Ascending aorta (tissue), 2 donors: ENCODE measurements around the gene PIK3CA. TPM values are rescaled to one million over a fixed set of nuclear protein-coding genes. Genes with fewer than 3 reads are reported as not detected.

Experiments used
- DNase-seq, 2 donors: peaks; one replicate each; pipeline ENCODE4 v3.0.0-alpha.2; 2019; ENCODE audit warnings: low spot score in 2 of 2
- H3K27ac ChIP-seq, 2 donors: fragments of 200-600 bp; sonication (generic); one replicate each; pipeline ENCODE4 v1.5.1; 2016 to 2017; ENCODE audit warnings: mild to moderate bottlenecking in 1 of 2
- H3K27me3 ChIP-seq: fragments of 200-600 bp; sonication (generic); one replicate; pipeline ENCODE4 v1.5.1; 2017
- H3K36me3 ChIP-seq, 2 donors: fragments of 200-600 bp; sonication (generic); one replicate each; pipeline ENCODE4 v1.5.1; 2016
- H3K4me1 ChIP-seq, 2 donors: fragments of 200-600 bp; sonication (generic); one replicate each; pipeline ENCODE4 v1.5.1; 2016 to 2017; ENCODE audit warnings: mild to moderate bottlenecking in 1 of 2
- H3K4me3 ChIP-seq, 2 donors: fragments of 200-600 bp; sonication (generic); one replicate each; pipeline ENCODE4 v1.5.1; 2016 to 2017; ENCODE audit warnings: mild to moderate bottlenecking in 1 of 2
- H3K9me3 ChIP-seq, 2 donors: fragments of 200-600 bp; sonication (generic); one replicate each; pipeline ENCODE4 v1.5.1; 2016
- intact Hi-C: fragments of 100-400 bp; cut with DNase I; formaldehyde crosslinking; loops from one replicate; pipeline ENCODE4 v1.15.1; 2023
- total RNA-seq: library from RNA; depleted of rRNA; stranded (reverse); fragments of >200 nt; gene quantifications from one replicate; pipeline ENCODE4 v1.1.0, GENCODE V29; 2016
- TF ChIP-seq, protein P1 (sequence below), 3 experiments: fragments of 200-600 bp in 2 of 3; fragments of 450-650 bp in 1 of 3; sonication (generic) in 2 of 3; IDR thresholded peaks; one replicate each; pipeline ENCODE4 v1.5.1; 2016 to 2019; ENCODE audit warnings: antibody characterized with exemption in 3 of 3, mild to moderate bottlenecking in 1 of 3, moderate library complexity in 1 of 3

The PIK3CA gene
- total RNA-seq, result 12.7 TPM

DNA sequence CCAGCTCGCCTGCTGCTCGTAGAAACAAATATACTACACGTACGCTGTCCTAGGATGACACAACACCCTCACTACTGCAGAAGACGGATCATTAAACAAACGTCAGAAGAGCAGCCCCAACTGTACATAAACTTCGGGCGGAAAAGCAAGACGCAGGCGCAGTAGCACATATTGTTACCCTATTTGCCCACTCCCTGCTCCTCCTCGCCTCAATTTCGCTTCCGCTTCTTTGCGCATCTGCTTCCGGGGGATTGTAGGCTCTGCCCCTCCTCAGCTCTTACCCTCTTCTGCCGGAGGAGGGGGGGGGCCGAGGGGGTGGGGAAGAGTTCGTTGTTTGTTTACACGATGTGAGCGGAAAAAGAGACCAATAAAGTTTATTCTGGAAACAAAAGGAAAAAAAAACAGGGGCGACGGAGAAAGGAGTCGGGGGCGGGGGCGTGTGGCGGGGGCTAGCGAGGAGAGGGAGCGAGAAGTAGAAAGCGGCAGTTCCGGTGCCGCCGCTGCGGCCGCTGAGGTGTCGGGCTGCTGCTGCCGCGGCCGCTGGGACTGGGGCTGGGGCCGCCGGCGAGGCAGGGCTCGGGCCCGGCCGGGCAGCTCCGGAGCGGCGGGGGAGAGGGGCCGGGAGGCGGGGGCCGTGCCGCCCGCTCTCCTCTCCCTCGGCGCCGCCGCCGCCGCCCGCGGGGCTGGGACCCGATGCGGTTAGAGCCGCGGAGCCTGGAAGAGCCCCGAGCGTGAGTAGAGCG is at the start of gene PIK3CA:
Gene PIK3CA (plus strand): TSS at position 485 of the 743 bp plus-strand sequence. CDS start 50,469 bp downstream, outside the sequence.
- Histone ChIP-seq H3K4me1 (peaks cover 0 to 14% of the 10 kb centered on the region in 2 donors), H3K9me3 (no peaks in the 10 kb centered on the region), H3K36me3 (no peaks in the 10 kb centered on the region), H3K27ac (peak within 1 kb of the TSS; percentile 93 to 99), H3K27me3 (no peaks in the 10 kb centered on the region), H3K4me3 (peak within 1 kb of the TSS; percentile 95 to 97)
- TF ChIP-seq, protein P1, sequence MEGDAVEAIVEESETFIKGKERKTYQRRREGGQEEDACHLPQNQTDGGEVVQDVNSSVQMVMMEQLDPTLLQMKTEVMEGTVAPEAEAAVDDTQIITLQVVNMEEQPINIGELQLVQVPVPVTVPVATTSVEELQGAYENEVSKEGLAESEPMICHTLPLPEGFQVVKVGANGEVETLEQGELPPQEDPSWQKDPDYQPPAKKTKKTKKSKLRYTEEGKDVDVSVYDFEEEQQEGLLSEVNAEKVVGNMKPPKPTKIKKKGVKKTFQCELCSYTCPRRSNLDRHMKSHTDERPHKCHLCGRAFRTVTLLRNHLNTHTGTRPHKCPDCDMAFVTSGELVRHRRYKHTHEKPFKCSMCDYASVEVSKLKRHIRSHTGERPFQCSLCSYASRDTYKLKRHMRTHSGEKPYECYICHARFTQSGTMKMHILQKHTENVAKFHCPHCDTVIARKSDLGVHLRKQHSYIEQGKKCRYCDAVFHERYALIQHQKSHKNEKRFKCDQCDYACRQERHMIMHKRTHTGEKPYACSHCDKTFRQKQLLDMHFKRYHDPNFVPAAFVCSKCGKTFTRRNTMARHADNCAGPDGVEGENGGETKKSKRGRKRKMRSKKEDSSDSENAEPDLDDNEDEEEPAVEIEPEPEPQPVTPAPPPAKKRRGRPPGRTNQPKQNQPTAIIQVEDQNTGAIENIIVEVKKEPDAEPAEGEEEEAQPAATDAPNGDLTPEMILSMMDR (IDR thresholded peaks at IDR 0.05), result no peak
- DNase-seq, result peak; percentile 90 to 98
- intact Hi-C loops, result loop anchor here (1.0 to 10.0 kb wide), 8 partner anchors 33 to 456 kb away; partner anchors contain the start of genes GNB4, MRPL47, NDUFB5 and ZMAT3

- Histone ChIP-seq H3K9me3 (no peaks in the 10 kb centered on the region), H3K27me3 (no peaks in the 10 kb centered on the region), H3K27ac (no peak overlapping the region), H3K36me3 (no peaks in the 10 kb centered on the region), H3K4me1 (no peaks in the 10 kb centered on the region), H3K4me3 (peak overlapping the region in 1 of 2 donors; percentile 6)
- TF ChIP-seq, protein P1 (IDR thresholded peaks at IDR 0.05), result no peak
- no peak for DNase-seq
- intact Hi-C loops, result no loop called here
Measured at GRCh38 chr3:179098388-179099077, 49.6 kb upstream of the PIK3CA start.

DNA sequence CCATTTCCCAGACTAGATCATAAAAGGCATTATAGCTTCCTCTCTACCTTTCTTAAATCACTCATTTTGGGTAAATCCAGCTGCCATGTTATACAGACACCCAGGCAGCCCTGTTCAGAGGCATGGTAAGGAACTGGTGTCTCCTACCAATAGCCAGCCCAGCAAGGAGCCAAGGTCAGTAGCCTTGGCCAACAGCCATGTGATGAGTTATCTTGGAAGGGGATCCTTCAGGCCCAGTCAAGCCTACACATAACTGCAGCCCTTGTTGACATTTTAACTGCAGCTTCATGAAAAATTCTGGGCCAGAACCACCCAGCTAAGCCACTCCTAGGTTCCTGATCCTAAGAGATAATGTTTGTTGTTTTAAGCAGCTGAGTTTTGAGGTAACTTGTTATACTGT is 47.5 kb upstream of the PIK3CA start:
- intact Hi-C loops, result no loop called here
- Histone ChIP-seq H3K27ac (no peak overlapping the region), H3K4me3 (no peak overlapping the region), H3K4me1 (no peaks in the 10 kb centered on the region), H3K36me3 (no peaks in the 10 kb centered on the region), H3K9me3 (no peaks in the 10 kb centered on the region), H3K27me3 (no peaks in the 10 kb centered on the region)
- no peak for DNase-seq
- TF ChIP-seq, protein P1 (IDR thresholded peaks at IDR 0.05), result no peak

DNA sequence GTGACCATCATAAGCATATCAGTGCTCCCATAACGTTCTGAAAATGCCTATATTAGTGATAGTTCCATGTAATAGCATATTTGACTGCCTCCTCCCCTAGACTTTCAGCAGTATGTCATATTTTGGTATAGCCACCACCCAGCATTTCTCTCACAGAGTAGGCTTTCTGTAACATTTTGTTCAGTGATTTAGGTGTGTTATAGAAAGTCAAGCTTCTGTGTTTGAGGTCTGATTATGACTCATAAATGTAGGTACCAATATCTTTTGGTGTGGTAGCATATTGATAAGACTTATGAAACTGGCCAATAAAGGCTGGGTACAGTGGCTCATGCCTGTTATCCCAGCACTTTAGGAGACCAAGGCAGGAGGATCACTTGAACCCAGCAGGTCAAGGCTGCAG is 42.3 kb upstream of the PIK3CA start:
- TF ChIP-seq, protein P1 (IDR thresholded peaks at IDR 0.05), result no peak
- H3K9me3 ChIP-seq, result no peaks in the 10 kb centered on the region
- no peak overlapping the region for H3K27ac ChIP-seq
- H3K4me1 ChIP-seq, result no peaks in the 10 kb centered on the region
- H3K4me3 ChIP-seq, result no peak overlapping the region
- H3K27me3 ChIP-seq, result no peaks in the 10 kb centered on the region
- DNase-seq, result no peak
- intact Hi-C loops, result loop anchor here (2.0 kb wide), 1 partner anchor 211 kb away; no protein-coding TSS in a partner anchor
- no peaks in the 10 kb centered on the region for H3K36me3 ChIP-seq

GRCh38 chr3:179107617-179108016 is 40.5 kb upstream of the PIK3CA start:
- Histone ChIP-seq H3K27me3 (no peaks in the 10 kb centered on the region), H3K36me3 (no peaks in the 10 kb centered on the region), H3K4me1 (no peaks in the 10 kb centered on the region), H3K4me3 (no peak overlapping the region), H3K9me3 (no peaks in the 10 kb centered on the region), H3K27ac (no peak overlapping the region)
- DNase-seq, result no peak
- intact Hi-C loops, result no loop called here
- TF ChIP-seq, protein P1 (IDR thresholded peaks at IDR 0.05), result no peak
